ENCODE data around the gene SIPA1L2.

GRCh38 chr1:232650845-232651244 lies 20.9 kb upstream of the SIPA1L2 start:
- TF ChIP-seq POLR2AphosphoS5 (IDR thresholded peaks at IDR 0.05): no peak
- TF ChIP-seq POLR2A (IDR thresholded peaks at IDR 0.05): no peak
